ENCODE data around the gene C1orf159.

Gene C1orf159

DNA sequence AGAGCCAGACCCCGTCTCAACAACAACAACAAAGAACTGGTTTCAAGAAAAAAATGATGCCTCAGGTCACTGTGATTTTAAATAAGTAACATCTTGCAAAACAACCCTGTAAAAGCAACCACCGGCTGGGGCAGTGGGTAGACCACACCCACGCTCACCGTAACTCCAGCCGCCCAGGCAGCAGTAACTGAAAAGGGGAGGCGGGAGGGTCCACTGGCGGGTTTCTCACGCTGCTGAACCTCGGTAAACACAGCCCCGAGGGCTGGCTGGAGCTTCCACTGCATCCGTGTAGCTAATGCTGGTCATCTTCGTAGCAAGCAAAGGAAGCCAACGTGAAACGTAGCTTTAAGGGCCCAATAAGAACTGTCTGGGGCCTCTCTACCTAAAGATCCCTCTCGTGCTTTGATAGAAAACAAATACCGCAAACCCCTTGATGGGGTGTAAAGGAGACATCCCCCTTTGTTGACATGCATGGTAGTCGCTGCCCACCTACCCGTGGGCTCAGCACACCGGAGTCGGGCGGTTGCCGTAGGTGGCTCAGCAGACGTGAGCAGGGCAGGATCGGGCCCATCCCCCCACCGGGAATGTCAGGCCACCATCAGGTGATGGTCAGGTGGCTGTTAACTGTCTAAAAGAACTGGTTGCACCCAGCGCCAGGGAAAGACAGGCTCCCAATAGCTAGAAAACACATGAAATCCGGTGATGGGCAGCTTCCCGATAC lies 4.2 kb downstream of the C1orf159 start:
- H3K4me3 ChIP-seq (ENCODE audit: insufficient read depth, low read length, poor library complexity, severe bottlenecking) = no peak overlapping the region
- H3K9me2 ChIP-seq (replicated peaks; ENCODE audit: insufficient read depth, low read length) = no peaks in the 10 kb centered on the region
- no peak overlapping the region for H3K27ac ChIP-seq (ENCODE audit: low read depth, low read length)
- TF ChIP-seq EZH2phosphoT487 (conservative IDR thresholded peaks at IDR 0.05; ENCODE audit: low read length) = no peak
- TF ChIP-seq, protein P1, sequence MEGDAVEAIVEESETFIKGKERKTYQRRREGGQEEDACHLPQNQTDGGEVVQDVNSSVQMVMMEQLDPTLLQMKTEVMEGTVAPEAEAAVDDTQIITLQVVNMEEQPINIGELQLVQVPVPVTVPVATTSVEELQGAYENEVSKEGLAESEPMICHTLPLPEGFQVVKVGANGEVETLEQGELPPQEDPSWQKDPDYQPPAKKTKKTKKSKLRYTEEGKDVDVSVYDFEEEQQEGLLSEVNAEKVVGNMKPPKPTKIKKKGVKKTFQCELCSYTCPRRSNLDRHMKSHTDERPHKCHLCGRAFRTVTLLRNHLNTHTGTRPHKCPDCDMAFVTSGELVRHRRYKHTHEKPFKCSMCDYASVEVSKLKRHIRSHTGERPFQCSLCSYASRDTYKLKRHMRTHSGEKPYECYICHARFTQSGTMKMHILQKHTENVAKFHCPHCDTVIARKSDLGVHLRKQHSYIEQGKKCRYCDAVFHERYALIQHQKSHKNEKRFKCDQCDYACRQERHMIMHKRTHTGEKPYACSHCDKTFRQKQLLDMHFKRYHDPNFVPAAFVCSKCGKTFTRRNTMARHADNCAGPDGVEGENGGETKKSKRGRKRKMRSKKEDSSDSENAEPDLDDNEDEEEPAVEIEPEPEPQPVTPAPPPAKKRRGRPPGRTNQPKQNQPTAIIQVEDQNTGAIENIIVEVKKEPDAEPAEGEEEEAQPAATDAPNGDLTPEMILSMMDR (IDR thresholded peaks at IDR 0.05; ENCODE audit: insufficient read depth, low read length, poor library complexity, severe bottlenecking) = no peak
- H3K9me3 ChIP-seq (ENCODE audit: insufficient read depth, low read length) = no peaks in the 10 kb centered on the region
- H3K36me3 ChIP-seq (ENCODE audit: low read length) = no peaks in the 10 kb centered on the region
- no peak overlapping the region for H3K9ac ChIP-seq (ENCODE audit: low read length)
- H2AFZ ChIP-seq (ENCODE audit: low read depth, low read length, severe bottlenecking) = no peak overlapping the region
- no peaks in the 10 kb centered on the region for H4K20me1 ChIP-seq (ENCODE audit: low read depth, low read length)
- H3K79me2 ChIP-seq (ENCODE audit: insufficient read depth, low read length) = peaks cover 3% of the 10 kb centered on the region; the same call in 1 of the 2 replicates
- H3K4me2 ChIP-seq (ENCODE audit: low read depth, low read length, poor library complexity, severe bottlenecking) = no peak overlapping the region
- H3F3A ChIP-seq (ENCODE audit: insufficient read depth) = no peaks in the 10 kb centered on the region
- H3K27me3 ChIP-seq (ENCODE audit: low read length) = no peaks in the 10 kb centered on the region

GRCh38 chr1:1110561-1110971 lies 5.3 kb downstream of the C1orf159 start:
- peaks cover 3% of the 10 kb centered on the region; the same call in 1 of the 2 replicates for H3K79me2 ChIP-seq (ENCODE audit: insufficient read depth, low read length)

GRCh38 chr1:1109743-1110142 lies 6.1 kb downstream of the C1orf159 start:
- Histone ChIP-seq H3K9me2 (replicated peaks; ENCODE audit: insufficient read depth, low read length) (no peaks in the 10 kb centered on the region), H3F3A (ENCODE audit: insufficient read depth) (no peaks in the 10 kb centered on the region), H3K4me3 (ENCODE audit: insufficient read depth, low read length, poor library complexity, severe bottlenecking) (no peak overlapping the region), H3K9ac (ENCODE audit: low read length) (no peak overlapping the region), H3K27ac (ENCODE audit: low read depth, low read length) (no peak overlapping the region), H3K9me3 (ENCODE audit: insufficient read depth, low read length) (no peaks in the 10 kb centered on the region), H2AFZ (ENCODE audit: low read depth, low read length, severe bottlenecking) (no peak overlapping the region), H4K20me1 (ENCODE audit: low read depth, low read length) (no peaks in the 10 kb centered on the region), H3K79me2 (ENCODE audit: insufficient read depth, low read length) (no peaks in the 10 kb centered on the region; the same call in 1 of the 2 replicates), H3K36me3 (ENCODE audit: low read length) (no peaks in the 10 kb centered on the region), H3K4me2 (ENCODE audit: low read depth, low read length, poor library complexity, severe bottlenecking) (no peak overlapping the region), H3K27me3 (ENCODE audit: low read length) (no peaks in the 10 kb centered on the region)
- TF ChIP-seq, protein P1 (IDR thresholded peaks at IDR 0.05; ENCODE audit: insufficient read depth, low read length, poor library complexity, severe bottlenecking) = no peak
- TF ChIP-seq EZH2phosphoT487 (conservative IDR thresholded peaks at IDR 0.05; ENCODE audit: low read length) = no peak

More at GRCh38 chr1:1110561-1110971, 5.3 kb downstream of the C1orf159 start:
- Histone ChIP-seq H3K9me2 (replicated peaks; ENCODE audit: insufficient read depth, low read length) (no peaks in the 10 kb centered on the region), H3K4me3 (ENCODE audit: insufficient read depth, low read length, poor library complexity, severe bottlenecking) (no peak overlapping the region), H3K9me3 (ENCODE audit: insufficient read depth, low read length) (no peaks in the 10 kb centered on the region), H2AFZ (ENCODE audit: low read depth, low read length, severe bottlenecking) (no peak overlapping the region), H3K9ac (ENCODE audit: low read length) (no peak overlapping the region), H3K4me2 (ENCODE audit: low read depth, low read length, poor library complexity, severe bottlenecking) (no peak overlapping the region), H3F3A (ENCODE audit: insufficient read depth) (no peaks in the 10 kb centered on the region), H3K36me3 (ENCODE audit: low read length) (no peaks in the 10 kb centered on the region), H3K27ac (ENCODE audit: low read depth, low read length) (no peak overlapping the region), H3K27me3 (ENCODE audit: low read length) (no peaks in the 10 kb centered on the region), H4K20me1 (ENCODE audit: low read depth, low read length) (no peaks in the 10 kb centered on the region)
- no peak for TF ChIP-seq EZH2phosphoT487 (conservative IDR thresholded peaks at IDR 0.05; ENCODE audit: low read length)
- TF ChIP-seq, protein P1 (IDR thresholded peaks at IDR 0.05; ENCODE audit: insufficient read depth, low read length, poor library complexity, severe bottlenecking) = no peak
